Endothelial cell of hepatic sinusoid (primary cell): ENCODE results near the gene CCDC159.
"Not testable (repeated sequence)": the region's sequence is repeated elsewhere in the genome, so short reads cannot be mapped to it uniquely, and the experiment has no call there.

Experiments used
- in situ Hi-C: cut with HindIII; loops from 2 replicates; pipeline ENCODE4 v1.10.0; 2017; ENCODE audit warnings: low sequenced_read_pairs

The CCDC159 gene

GRCh38 chr19:11346104-11346940 lies at the start of gene CCDC159, which contains the start of gene TMEM205:
Gene CCDC159, plus strand, starts transcription at chr19:11346519. Its CDS starts 88 bp downstream, at chr19:11346607.
Gene TMEM205, minus strand, starts transcription at chr19:11346268. Its CDS starts 649 bp downstream, at chr19:11345619.
- in situ Hi-C loops: no loop called here

- in situ Hi-C loops: loop anchor here (25.0 kb wide), 1 partner anchor 262 kb away; the partner anchor contains the start of gene ELOF1
Measured at GRCh38 chr19:11299946-11300810, 46.1 kb upstream of the CCDC159 start.

GRCh38 chr19:11300811-11301120 lies 45.6 kb upstream of the CCDC159 start:
- in situ Hi-C loops: loop anchor here (25.0 kb wide), 1 partner anchor 262 kb away; the partner anchor contains the start of gene ELOF1

- in situ Hi-C loops: loop anchor here (25.0 kb wide), 1 partner anchor 257 kb away; the partner anchor contains the start of gene ELOF1
Measured at GRCh38 chr19:11304936-11305335, 41.4 kb upstream of the CCDC159 start.

GRCh38 chr19:11306337-11306736 lies 40.0 kb upstream of the CCDC159 start:
- in situ Hi-C loops: loop anchor here (25.0 kb wide), 1 partner anchor 256 kb away; the partner anchor contains the start of gene ELOF1

- in situ Hi-C loops: loop anchor here (25.0 kb wide), 1 partner anchor 242 kb away; the partner anchor contains the start of gene ELOF1
Measured at GRCh38 chr19:11320278-11320995, 25.9 kb upstream of the CCDC159 start.

GRCh38 chr19:11321191-11322126 lies 24.9 kb upstream of the CCDC159 start:
- in situ Hi-C loops: loop anchor here (25.0 kb wide), 1 partner anchor 241 kb away; the partner anchor contains the start of gene ELOF1

- in situ Hi-C loops: loop anchor here (25.0 kb wide), 1 partner anchor 240 kb away; the partner anchor contains the start of gene ELOF1
Measured at GRCh38 chr19:11322269-11323024, 23.9 kb upstream of the CCDC159 start.

- in situ Hi-C loops: loop anchor here (25.0 kb wide), 1 partner anchor 239 kb away; the partner anchor contains the start of gene ELOF1
Measured at GRCh38 chr19:11323601-11324078, 22.7 kb upstream of the CCDC159 start.

- in situ Hi-C loops: loop anchor here (25.0 kb wide), 1 partner anchor 238 kb away; the partner anchor contains the start of gene ELOF1
Measured at GRCh38 chr19:11324079-11324661, 22.1 kb upstream of the CCDC159 start.

- in situ Hi-C loops: loop anchor here (25.0 kb wide), 1 partner anchor 237 kb away; the partner anchor contains the start of gene ELOF1
Measured at GRCh38 chr19:11324748-11325389, 21.4 kb upstream of the CCDC159 start.

- in situ Hi-C loops: no loop called here
Measured at GRCh38 chr19:11325544-11325943, 20.8 kb upstream of the CCDC159 start.

GRCh38 chr19:11330127-11330526 lies 16.2 kb upstream of the CCDC159 start:
- in situ Hi-C loops: no loop called here

GRCh38 chr19:11331502-11331901 lies 14.8 kb upstream of the CCDC159 start:
- in situ Hi-C loops: no loop called here

GRCh38 chr19:11332822-11333221 lies 13.5 kb upstream of the CCDC159 start:
- in situ Hi-C loops: no loop called here

- in situ Hi-C loops: not testable (repeated sequence)
Measured at GRCh38 chr19:11333838-11334237, 12.5 kb upstream of the CCDC159 start.

- in situ Hi-C loops: no loop called here
Measured at GRCh38 chr19:11335449-11336146, 10.7 kb upstream of the CCDC159 start.
